Upper lobe of left lung (tissue), 4 donors: Measurements from ENCODE around the gene FHOD3.

ENCODE experiments used
- EP300 ChIP-seq, 4 donors: sonication (generic); formaldehyde crosslinking; IDR thresholded peaks; one replicate each; pipeline ENCODE4 v1.5.1; 2017; ENCODE audit warnings: antibody characterized with exemption in 4 of 4, control low read depth in 2 of 4
- POLR2A ChIP-seq, 4 donors: fragments of 450-650 bp; IDR thresholded peaks; one replicate each; pipeline ENCODE4 v1.5.1; 2016 to 2017; ENCODE audit warnings: antibody characterized with exemption in 4 of 4, mild to moderate bottlenecking in 2 of 4
- POLR2AphosphoS5 ChIP-seq, 2 donors: sonication (generic); formaldehyde crosslinking; IDR thresholded peaks; one replicate each; pipeline ENCODE4 v1.5.1; 2017; ENCODE audit warnings: antibody characterized with exemption in 2 of 2
- TF ChIP-seq, protein P1 (sequence below), 6 experiments: fragments of 450-650 bp in 4 of 6; fragments of 200-600 bp in 2 of 6; sonication (generic) in 2 of 6; IDR thresholded peaks; one replicate each; pipeline ENCODE4 v1.5.1; 2016 to 2019; ENCODE audit warnings: antibody characterized with exemption in 6 of 6

DNA sequence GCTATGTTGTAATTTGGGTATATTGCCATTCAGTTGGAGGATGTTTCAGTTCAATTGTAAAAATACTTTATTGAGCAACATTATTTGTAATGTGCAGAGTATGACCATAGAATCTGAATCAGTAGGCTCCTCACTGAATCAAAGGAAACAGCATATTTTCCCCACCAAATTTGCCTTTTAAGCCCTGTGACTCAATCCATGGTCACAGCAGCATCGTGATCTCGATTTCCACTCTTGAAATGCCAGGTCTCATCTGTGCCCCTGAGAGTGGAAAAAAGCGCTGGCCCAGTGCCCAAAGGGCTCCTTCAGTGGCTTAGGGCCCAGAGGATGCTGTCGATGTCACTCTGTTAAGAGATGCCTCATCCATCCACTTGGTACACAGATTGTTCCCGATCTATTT lies 57.5 kb downstream of the FHOD3 start:
- TF ChIP-seq, protein P1, sequence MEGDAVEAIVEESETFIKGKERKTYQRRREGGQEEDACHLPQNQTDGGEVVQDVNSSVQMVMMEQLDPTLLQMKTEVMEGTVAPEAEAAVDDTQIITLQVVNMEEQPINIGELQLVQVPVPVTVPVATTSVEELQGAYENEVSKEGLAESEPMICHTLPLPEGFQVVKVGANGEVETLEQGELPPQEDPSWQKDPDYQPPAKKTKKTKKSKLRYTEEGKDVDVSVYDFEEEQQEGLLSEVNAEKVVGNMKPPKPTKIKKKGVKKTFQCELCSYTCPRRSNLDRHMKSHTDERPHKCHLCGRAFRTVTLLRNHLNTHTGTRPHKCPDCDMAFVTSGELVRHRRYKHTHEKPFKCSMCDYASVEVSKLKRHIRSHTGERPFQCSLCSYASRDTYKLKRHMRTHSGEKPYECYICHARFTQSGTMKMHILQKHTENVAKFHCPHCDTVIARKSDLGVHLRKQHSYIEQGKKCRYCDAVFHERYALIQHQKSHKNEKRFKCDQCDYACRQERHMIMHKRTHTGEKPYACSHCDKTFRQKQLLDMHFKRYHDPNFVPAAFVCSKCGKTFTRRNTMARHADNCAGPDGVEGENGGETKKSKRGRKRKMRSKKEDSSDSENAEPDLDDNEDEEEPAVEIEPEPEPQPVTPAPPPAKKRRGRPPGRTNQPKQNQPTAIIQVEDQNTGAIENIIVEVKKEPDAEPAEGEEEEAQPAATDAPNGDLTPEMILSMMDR (IDR thresholded peaks at IDR 0.05) = no peak
- TF ChIP-seq EP300 (IDR thresholded peaks at IDR 0.05) (no peak), POLR2A (IDR thresholded peaks at IDR 0.05) (no peak), POLR2AphosphoS5 (IDR thresholded peaks at IDR 0.05) (no peak)
